SK-N-SH treated with all-trans-retinoic acid at 6 μM for 48 hours (cell line): ENCODE results near the gene ALG9.

Experiments
- ATAC-seq: fragments of 200-7000 bp; cut with Tn5 transposase; 3 replicates; pipeline ENCODE4 v1.9.1; 2020; ENCODE audit warnings: mild to moderate bottlenecking, moderate library complexity
- ARNTL ChIP-seq: fragments of 450-650 bp; formaldehyde crosslinking; IDR thresholded peaks from 2 replicates; pipeline ENCODE4 v1.5.0; 2020; ENCODE audit warnings: low read depth, mild to moderate bottlenecking, moderate library complexity, borderline replicate concordance
- BACH2 ChIP-seq: fragments of 250-450 bp; sonication (Bioruptor Pico); IDR thresholded peaks from 2 replicates; pipeline ENCODE4 v1.9.0; 2021; ENCODE audit warnings: mild to moderate bottlenecking, borderline replicate concordance
- CSDC2 ChIP-seq: fragments of 250-450 bp; sonication (Bioruptor Pico); IDR thresholded peaks from 2 replicates; pipeline ENCODE4 v1.5.0; 2020; ENCODE audit warnings: mild to moderate bottlenecking, moderate library complexity
- ESRRG ChIP-seq: fragments of 250-450 bp; sonication (Bioruptor Pico); IDR thresholded peaks from 2 replicates; pipeline ENCODE4 v1.6.1; 2021; ENCODE audit warnings: mild to moderate bottlenecking
- GLIS3 ChIP-seq: fragments of 250-450 bp; sonication (Bioruptor Pico); IDR thresholded peaks from 2 replicates; pipeline ENCODE4 v1.5.0; 2020; ENCODE audit warnings: mild to moderate bottlenecking, moderate library complexity
- ISL1 ChIP-seq: fragments of 250-450 bp; sonication (Bioruptor Pico); IDR thresholded peaks from 2 replicates; pipeline ENCODE4 v2.1.2; 2022; ENCODE audit warnings: mild to moderate bottlenecking, moderate library complexity
- OSR1 ChIP-seq: fragments of 250-450 bp; sonication (Bioruptor Pico); IDR thresholded peaks from 2 replicates; pipeline ENCODE4 v1.8.0; 2022; ENCODE audit warnings: moderate library complexity, mild to moderate bottlenecking, inconsistent platforms
- PPARA ChIP-seq: fragments of 250-450 bp; sonication (Bioruptor Pico); IDR thresholded peaks from 2 replicates; pipeline ENCODE4 v1.5.0; 2020; ENCODE audit warnings: mild to moderate bottlenecking, borderline replicate concordance
- SNAI2 ChIP-seq: fragments of 250-450 bp; sonication (Bioruptor Pico); IDR thresholded peaks from 2 replicates; pipeline ENCODE4 v1.5.0; 2020; ENCODE audit warnings: mild to moderate bottlenecking, moderate library complexity
- TCF4 ChIP-seq: fragments of 250-450 bp; sonication (Bioruptor Pico); IDR thresholded peaks from 2 replicates; pipeline ENCODE4 v1.8.0; 2021; ENCODE audit warnings: mild to moderate bottlenecking, moderate library complexity, borderline replicate concordance
- TOX ChIP-seq: fragments of 250-450 bp; sonication (Bioruptor Pico); IDR thresholded peaks from 2 replicates; pipeline ENCODE4 v1.8.0; 2021; ENCODE audit warnings: mild to moderate bottlenecking, moderate library complexity, borderline replicate concordance
- ZFP3 ChIP-seq: fragments of 250-450 bp; sonication (Bioruptor Pico); IDR thresholded peaks from 2 replicates; pipeline ENCODE4 v1.5.0; 2020; ENCODE audit warnings: mild to moderate bottlenecking, moderate library complexity
- ZFP30 ChIP-seq: fragments of 450-650 bp; formaldehyde crosslinking; IDR thresholded peaks from 2 replicates; pipeline ENCODE4 v1.5.0; 2022; ENCODE audit warnings: mild to moderate bottlenecking, moderate library complexity
- ZNF70 ChIP-seq: fragments of 450-650 bp; formaldehyde crosslinking; IDR thresholded peaks from 2 replicates; pipeline ENCODE4 v1.5.0; 2020; ENCODE audit warnings: mild to moderate bottlenecking, moderate library complexity
- ZNF8 ChIP-seq: fragments of 450-650 bp; formaldehyde crosslinking; IDR thresholded peaks from 2 replicates; pipeline ENCODE4 v1.5.0; 2020; ENCODE audit warnings: mild to moderate bottlenecking, moderate library complexity
- TF ChIP-seq, protein P1 (sequence below): fragments of 250-450 bp; sonication (Bioruptor Pico); IDR thresholded peaks from 2 replicates; pipeline ENCODE4 v1.5.1; 2020; ENCODE audit warnings: low read depth, mild to moderate bottlenecking, moderate library complexity
- TF ChIP-seq, protein P2 (sequence below): fragments of 250-450 bp; sonication (Bioruptor Pico); IDR thresholded peaks from 2 replicates; pipeline ENCODE4 v1.5.1; 2021; ENCODE audit warnings: mild to moderate bottlenecking, moderate library complexity
- TF ChIP-seq, protein P3 (sequence below): fragments of 250-450 bp; sonication (Bioruptor Pico); IDR thresholded peaks from 2 replicates; pipeline ENCODE4 v1.8.0; 2020; ENCODE audit warnings: mild to moderate bottlenecking, moderate library complexity, borderline replicate concordance
- TF ChIP-seq, protein P4 (sequence below): fragments of 250-450 bp; sonication (Bioruptor Pico); IDR thresholded peaks from 2 replicates; pipeline ENCODE4 v1.8.0; 2021; ENCODE audit warnings: low read depth, mild to moderate bottlenecking, moderate library complexity, borderline replicate concordance
- TF ChIP-seq, protein P5 (sequence below): fragments of 250-450 bp; sonication (Bioruptor Pico); IDR thresholded peaks from 2 replicates; pipeline ENCODE4 v1.5.0; 2020; ENCODE audit warnings: mild to moderate bottlenecking, moderate library complexity

Gene ALG9

DNA sequence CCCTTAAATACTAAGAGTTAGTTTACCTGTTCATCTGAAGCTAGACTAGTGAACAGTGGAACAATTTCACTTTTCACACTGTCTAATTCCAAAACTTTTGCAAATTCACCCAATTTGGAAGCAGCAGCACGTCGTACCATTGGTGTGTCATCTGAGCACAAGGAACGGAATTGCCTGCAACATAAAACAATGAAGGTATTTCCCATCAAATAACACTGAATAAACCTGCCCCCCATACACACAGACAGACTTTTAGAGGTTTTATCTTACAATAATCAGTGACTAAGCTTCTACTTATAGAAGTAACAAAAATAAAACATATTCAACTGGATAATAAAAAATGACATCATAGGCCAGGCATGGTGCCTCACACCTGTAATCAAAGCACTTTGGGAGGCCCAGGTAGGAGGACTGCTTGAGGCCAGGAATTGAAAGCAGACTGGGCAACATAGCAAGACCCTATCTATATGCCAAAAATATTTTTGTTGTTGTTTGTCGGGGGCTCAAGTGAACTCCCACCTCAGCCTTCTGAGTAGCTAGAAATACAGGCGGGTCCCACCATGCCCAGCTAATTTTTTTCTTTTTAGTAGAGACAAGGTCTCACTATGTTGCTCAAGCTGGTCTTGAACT is 111.5 kb downstream of the ALG9 start (continued):
- TF ChIP-seq, protein P1, sequence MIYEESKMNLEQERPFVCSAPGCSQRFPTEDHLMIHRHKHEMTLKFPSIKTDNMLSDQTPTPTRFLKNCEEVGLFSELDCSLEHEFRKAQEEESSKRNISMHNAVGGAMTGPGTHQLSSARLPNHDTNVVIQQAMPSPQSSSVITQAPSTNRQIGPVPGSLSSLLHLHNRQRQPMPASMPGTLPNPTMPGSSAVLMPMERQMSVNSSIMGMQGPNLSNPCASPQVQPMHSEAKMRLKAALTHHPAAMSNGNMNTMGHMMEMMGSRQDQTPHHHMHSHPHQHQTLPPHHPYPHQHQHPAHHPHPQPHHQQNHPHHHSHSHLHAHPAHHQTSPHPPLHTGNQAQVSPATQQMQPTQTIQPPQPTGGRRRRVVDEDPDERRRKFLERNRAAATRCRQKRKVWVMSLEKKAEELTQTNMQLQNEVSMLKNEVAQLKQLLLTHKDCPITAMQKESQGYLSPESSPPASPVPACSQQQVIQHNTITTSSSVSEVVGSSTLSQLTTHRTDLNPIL = no peak
- TF ChIP-seq, protein P2, sequence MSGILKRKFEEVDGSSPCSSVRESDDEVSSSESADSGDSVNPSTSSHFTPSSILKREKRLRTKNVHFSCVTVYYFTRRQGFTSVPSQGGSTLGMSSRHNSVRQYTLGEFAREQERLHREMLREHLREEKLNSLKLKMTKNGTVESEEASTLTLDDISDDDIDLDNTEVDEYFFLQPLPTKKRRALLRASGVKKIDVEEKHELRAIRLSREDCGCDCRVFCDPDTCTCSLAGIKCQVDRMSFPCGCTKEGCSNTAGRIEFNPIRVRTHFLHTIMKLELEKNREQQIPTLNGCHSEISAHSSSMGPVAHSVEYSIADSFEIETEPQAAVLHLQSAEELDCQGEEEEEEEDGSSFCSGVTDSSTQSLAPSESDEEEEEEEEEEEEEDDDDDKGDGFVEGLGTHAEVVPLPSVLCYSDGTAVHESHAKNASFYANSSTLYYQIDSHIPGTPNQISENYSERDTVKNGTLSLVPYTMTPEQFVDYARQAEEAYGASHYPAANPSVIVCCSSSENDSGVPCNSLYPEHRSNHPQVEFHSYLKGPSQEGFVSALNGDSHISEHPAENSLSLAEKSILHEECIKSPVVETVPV (CRISPR knock-in tag) = no peak
- no peak for TF ChIP-seq GLIS3
- TF ChIP-seq, all 23 proteins: peak for 0

DNA sequence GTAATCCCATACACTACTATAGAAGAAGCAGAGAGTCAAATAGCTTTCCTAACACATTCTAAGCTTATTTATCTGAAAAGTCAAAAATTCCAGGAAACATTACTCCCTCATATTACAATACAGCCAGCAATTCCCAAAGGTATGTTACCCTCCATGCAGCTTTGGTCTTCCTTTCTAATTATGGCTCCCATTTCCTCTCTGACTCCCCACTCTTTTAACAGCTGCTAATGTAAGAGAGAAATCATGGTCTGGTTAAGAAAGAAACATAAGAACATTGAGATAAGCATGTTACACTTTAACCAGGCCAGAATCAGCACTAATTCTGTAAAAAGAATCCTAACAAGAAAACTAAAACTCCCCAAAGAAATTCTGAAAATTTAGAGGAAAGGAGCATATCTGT is 112.0 kb downstream of the ALG9 start:
- ATAC-seq = no peak
- TF ChIP-seq BACH2 (no peak), TOX (CRISPR knock-in tag) (no peak), ISL1 (CRISPR knock-in tag) (no peak), CSDC2 (CRISPR knock-in tag) (no peak), ZFP3 (no peak)
- TF ChIP-seq, protein P3, sequence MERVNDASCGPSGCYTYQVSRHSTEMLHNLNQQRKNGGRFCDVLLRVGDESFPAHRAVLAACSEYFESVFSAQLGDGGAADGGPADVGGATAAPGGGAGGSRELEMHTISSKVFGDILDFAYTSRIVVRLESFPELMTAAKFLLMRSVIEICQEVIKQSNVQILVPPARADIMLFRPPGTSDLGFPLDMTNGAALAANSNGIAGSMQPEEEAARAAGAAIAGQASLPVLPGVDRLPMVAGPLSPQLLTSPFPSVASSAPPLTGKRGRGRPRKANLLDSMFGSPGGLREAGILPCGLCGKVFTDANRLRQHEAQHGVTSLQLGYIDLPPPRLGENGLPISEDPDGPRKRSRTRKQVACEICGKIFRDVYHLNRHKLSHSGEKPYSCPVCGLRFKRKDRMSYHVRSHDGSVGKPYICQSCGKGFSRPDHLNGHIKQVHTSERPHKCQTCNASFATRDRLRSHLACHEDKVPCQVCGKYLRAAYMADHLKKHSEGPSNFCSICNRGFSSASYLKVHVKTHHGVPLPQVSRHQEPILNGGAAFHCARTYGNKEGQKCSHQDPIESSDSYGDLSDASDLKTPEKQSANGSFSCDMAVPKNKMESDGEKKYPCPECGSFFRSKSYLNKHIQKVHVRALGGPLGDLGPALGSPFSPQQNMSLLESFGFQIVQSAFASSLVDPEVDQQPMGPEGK = no peak
- TF ChIP-seq, protein P4, sequence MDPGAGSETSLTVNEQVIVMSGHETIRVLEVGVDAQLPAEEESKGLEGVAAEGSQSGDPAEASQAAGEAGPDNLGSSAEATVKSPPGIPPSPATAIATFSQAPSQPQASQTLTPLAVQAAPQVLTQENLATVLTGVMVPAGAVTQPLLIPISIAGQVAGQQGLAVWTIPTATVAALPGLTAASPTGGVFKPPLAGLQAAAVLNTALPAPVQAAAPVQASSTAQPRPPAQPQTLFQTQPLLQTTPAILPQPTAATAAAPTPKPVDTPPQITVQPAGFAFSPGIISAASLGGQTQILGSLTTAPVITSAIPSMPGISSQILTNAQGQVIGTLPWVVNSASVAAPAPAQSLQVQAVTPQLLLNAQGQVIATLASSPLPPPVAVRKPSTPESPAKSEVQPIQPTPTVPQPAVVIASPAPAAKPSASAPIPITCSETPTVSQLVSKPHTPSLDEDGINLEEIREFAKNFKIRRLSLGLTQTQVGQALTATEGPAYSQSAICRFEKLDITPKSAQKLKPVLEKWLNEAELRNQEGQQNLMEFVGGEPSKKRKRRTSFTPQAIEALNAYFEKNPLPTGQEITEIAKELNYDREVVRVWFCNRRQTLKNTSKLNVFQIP = no peak
- TF ChIP-seq, all 23 proteins: peak for 0

DNA sequence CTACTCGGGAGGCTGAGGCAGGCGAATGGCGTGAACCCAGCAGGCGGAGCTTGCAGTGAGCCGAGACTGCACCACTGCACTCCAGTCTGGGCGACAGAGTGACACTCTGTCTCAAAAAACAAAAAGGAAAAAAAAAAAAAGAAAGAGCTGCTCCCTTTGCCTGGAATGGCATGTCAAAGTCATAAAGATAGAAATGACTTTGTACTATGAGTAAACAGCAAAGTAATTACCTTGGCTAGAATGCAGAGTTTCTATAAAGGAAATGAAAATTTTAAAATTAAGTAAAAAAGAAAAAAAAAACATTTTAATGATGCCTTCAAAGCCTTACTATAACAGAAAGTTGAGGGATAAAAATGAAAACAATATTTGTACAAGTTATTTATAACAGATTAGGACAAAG is 115.3 kb downstream of the ALG9 start:
- TF ChIP-seq, protein P5, sequence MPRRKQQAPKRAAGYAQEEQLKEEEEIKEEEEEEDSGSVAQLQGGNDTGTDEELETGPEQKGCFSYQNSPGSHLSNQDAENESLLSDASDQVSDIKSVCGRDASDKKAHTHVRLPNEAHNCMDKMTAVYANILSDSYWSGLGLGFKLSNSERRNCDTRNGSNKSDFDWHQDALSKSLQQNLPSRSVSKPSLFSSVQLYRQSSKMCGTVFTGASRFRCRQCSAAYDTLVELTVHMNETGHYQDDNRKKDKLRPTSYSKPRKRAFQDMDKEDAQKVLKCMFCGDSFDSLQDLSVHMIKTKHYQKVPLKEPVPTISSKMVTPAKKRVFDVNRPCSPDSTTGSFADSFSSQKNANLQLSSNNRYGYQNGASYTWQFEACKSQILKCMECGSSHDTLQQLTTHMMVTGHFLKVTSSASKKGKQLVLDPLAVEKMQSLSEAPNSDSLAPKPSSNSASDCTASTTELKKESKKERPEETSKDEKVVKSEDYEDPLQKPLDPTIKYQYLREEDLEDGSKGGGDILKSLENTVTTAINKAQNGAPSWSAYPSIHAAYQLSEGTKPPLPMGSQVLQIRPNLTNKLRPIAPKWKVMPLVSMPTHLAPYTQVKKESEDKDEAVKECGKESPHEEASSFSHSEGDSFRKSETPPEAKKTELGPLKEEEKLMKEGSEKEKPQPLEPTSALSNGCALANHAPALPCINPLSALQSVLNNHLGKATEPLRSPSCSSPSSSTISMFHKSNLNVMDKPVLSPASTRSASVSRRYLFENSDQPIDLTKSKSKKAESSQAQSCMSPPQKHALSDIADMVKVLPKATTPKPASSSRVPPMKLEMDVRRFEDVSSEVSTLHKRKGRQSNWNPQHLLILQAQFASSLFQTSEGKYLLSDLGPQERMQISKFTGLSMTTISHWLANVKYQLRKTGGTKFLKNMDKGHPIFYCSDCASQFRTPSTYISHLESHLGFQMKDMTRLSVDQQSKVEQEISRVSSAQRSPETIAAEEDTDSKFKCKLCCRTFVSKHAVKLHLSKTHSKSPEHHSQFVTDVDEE = no peak
- no peak for TF ChIP-seq ZFP3
- TF ChIP-seq, protein P1 = no peak
- TF ChIP-seq ZNF8 (CRISPR knock-in tag) = no peak
- TF ChIP-seq ZFP30 (CRISPR knock-in tag) = no peak
- TF ChIP-seq CSDC2 (CRISPR knock-in tag) = no peak
- TF ChIP-seq PPARA = no peak
- no peak for TF ChIP-seq GLIS3
- no peak for TF ChIP-seq ESRRG (CRISPR knock-in tag)
- TF ChIP-seq SNAI2 (CRISPR knock-in tag) = no peak
- no peak for TF ChIP-seq TCF4 (CRISPR knock-in tag)
- TF ChIP-seq, protein P4 = no peak
- TF ChIP-seq ARNTL = no peak
- TF ChIP-seq OSR1 (CRISPR knock-in tag) = no peak
- no peak for TF ChIP-seq ISL1 (CRISPR knock-in tag)
- TF ChIP-seq, protein P2 (CRISPR knock-in tag) = no peak
- TF ChIP-seq ZNF70 (CRISPR knock-in tag) = no peak
- TF ChIP-seq, protein P3 = no peak
- no peak for ATAC-seq
